Smooth muscle cell (in vitro differentiated cells): Measurements from ENCODE around the gene MCC. TPM values are rescaled to one million over a fixed set of nuclear protein-coding genes. Genes with fewer than 3 reads are reported as not detected.

ENCODE experiments used
- DNase-seq: peaks from one replicate; lab custom pipeline; 2025; ENCODE audit not compliant: unreplicated experiment; lab: John Stamatoyannopoulos, UW
- H2AFZ ChIP-seq: fragments of 200-600 bp; sonication (generic); 2 replicates; pipeline ENCODE4 v1.6.0; 2016; ENCODE audit warnings: antibody characterized with exemption, low read depth, mild to moderate bottlenecking
- H3F3A ChIP-seq: fragments of 200-600 bp; sonication (generic); 2 replicates; pipeline ENCODE4 v1.6.0; 2017; ENCODE audit warnings: antibody characterized with exemption, low read depth
- H3K27ac ChIP-seq: fragments of 200-600 bp; sonication (generic); 2 replicates; pipeline ENCODE4 v1.5.1; 2016; ENCODE audit warnings: low read depth, mild to moderate bottlenecking
- H3K27me3 ChIP-seq: fragments of 200-600 bp; sonication (generic); 2 replicates; pipeline ENCODE4 v1.6.1; 2016; ENCODE audit warnings: low read depth, mild to moderate bottlenecking
- H3K36me3 ChIP-seq: fragments of 200-600 bp; sonication (generic); 2 replicates; pipeline ENCODE4 v1.5.1; 2016; ENCODE audit warnings: low read depth
- H3K4me1 ChIP-seq: fragments of 200-600 bp; sonication (generic); 2 replicates; pipeline ENCODE4 v1.5.1; 2016; ENCODE audit warnings: low read depth
- H3K4me2 ChIP-seq: fragments of 200-600 bp; sonication (generic); 2 replicates; pipeline ENCODE4 v1.6.0; 2016; ENCODE audit warnings: mild to moderate bottlenecking
- H3K4me3 ChIP-seq: fragments of 200-600 bp; sonication (generic); 2 replicates; pipeline ENCODE4 v1.5.1; 2016; ENCODE audit warnings: mild to moderate bottlenecking
- H3K79me2 ChIP-seq: fragments of 200-600 bp; sonication (generic); 2 replicates; pipeline ENCODE4 v1.6.0; 2016; ENCODE audit warnings: low read depth, mild to moderate bottlenecking
- H3K9ac ChIP-seq: fragments of 200-600 bp; sonication (generic); 2 replicates; pipeline ENCODE4 v1.6.0; 2016; ENCODE audit warnings: low read depth
- H3K9me3 ChIP-seq: fragments of 200-600 bp; sonication (generic); replicated peaks from 2 replicates; pipeline ENCODE4 v1.5.1; 2016; ENCODE audit warnings: low read depth
- H4K20me1 ChIP-seq: fragments of 200-600 bp; sonication (generic); 2 replicates; pipeline ENCODE4 v1.6.0; 2016; ENCODE audit warnings: low read depth
- WGBS: methylation state at CpG from one replicate; pipeline ENCODE4 v1.1.7; 2016; ENCODE audit warnings: low lambda C conversion rate; 5-methylcytosine and 5-hydroxymethylcytosine counted together
- polyA plus RNA-seq: library from polyadenylated mRNA; unstranded; fragments of >200 nt; fragmentation: Nextera tagmentation; extraction: Ambion mirVana; gene quantifications from 2 replicates; pipeline ENCODE4 v1.2.1, GENCODE V29; 2016
- total RNA-seq: library from RNA; depleted of rRNA; stranded (reverse); fragments of >200 nt; gene quantifications from 2 replicates; pipeline ENCODE4 v1.2.3, GENCODE V29; 2014
- TF ChIP-seq, protein P1 (sequence below): fragments of 200-600 bp; sonication (generic); IDR thresholded peaks from 2 replicates; pipeline ENCODE4 v1.5.1; 2017; ENCODE audit warnings: borderline replicate concordance, mild to moderate bottlenecking, antibody characterized with exemption; ENCODE audit not compliant: insufficient read depth, poor library complexity, severe bottlenecking

Gene MCC
- total and polyA plus RNA-seq, 2 experiments from 2014 or later = 5.8 to 19.2 TPM

DNA sequence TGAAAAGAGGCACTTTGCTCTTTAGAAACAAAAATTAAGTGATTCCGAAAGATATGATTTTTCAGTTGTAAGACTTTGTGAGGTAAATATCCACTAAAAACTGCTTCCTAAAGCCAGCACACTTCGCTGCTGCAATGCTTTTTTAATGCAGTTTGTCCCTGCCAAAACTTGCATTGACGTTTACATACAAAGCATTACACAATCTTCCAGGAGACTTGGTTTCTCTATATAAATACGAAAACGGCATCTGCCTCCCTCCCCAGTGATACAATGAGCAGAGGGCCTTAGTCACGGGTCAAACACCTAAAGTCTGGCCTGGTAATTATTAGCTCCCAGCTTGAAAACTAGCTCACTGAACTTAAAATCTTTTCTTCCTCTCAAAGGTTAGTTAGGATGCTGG lies 224.2 kb downstream of the MCC start:
- Histone ChIP-seq H3K4me1 (peaks cover 22% of the 10 kb centered on the region), H2AFZ (no peak overlapping the region), H3K9me3 (no peaks in the 10 kb centered on the region), H3K79me2 (peaks cover 13% of the 10 kb centered on the region), H3K9ac (no peak overlapping the region), H3K4me3 (no peak overlapping the region), H3F3A (no peaks in the 10 kb centered on the region), H3K27me3 (no peaks in the 10 kb centered on the region), H3K36me3 (no peaks in the 10 kb centered on the region), H3K27ac (no peak overlapping the region), H4K20me1 (peaks cover 65% of the 10 kb centered on the region), H3K4me2 (no peak overlapping the region)
- WGBS = 76% methylated on average over 6 of the region's 6 CpGs
- DNase-seq = no peak
- TF ChIP-seq, protein P1, sequence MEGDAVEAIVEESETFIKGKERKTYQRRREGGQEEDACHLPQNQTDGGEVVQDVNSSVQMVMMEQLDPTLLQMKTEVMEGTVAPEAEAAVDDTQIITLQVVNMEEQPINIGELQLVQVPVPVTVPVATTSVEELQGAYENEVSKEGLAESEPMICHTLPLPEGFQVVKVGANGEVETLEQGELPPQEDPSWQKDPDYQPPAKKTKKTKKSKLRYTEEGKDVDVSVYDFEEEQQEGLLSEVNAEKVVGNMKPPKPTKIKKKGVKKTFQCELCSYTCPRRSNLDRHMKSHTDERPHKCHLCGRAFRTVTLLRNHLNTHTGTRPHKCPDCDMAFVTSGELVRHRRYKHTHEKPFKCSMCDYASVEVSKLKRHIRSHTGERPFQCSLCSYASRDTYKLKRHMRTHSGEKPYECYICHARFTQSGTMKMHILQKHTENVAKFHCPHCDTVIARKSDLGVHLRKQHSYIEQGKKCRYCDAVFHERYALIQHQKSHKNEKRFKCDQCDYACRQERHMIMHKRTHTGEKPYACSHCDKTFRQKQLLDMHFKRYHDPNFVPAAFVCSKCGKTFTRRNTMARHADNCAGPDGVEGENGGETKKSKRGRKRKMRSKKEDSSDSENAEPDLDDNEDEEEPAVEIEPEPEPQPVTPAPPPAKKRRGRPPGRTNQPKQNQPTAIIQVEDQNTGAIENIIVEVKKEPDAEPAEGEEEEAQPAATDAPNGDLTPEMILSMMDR = no peak

DNA sequence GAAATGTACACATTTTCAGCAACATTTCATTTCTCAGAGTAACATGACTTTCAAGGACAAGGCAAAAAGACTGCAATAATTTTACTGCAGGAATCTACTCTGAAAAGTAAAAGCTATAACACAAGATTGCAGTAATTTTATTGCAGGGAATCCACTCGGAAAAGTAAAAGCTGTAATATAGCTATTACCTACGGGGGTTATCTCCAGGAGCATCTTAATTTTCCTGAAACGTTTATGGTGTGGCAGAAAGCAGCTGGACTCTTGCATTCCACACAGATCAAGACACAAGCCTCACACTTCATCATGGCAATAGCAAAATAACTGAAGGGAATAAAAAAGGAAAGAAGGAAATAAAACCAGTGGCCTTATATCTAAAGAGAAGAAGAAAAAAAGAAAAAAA lies 224.7 kb downstream of the MCC start:
- Histone ChIP-seq H3K9ac (no peak overlapping the region), H3K79me2 (peaks cover 13% of the 10 kb centered on the region), H2AFZ (no peak overlapping the region), H3F3A (no peaks in the 10 kb centered on the region), H3K27me3 (no peaks in the 10 kb centered on the region), H3K27ac (no peak overlapping the region), H3K36me3 (no peaks in the 10 kb centered on the region), H3K4me1 (peaks cover 17% of the 10 kb centered on the region), H3K4me2 (no peak overlapping the region), H4K20me1 (peaks cover 68% of the 10 kb centered on the region), H3K9me3 (no peaks in the 10 kb centered on the region), H3K4me3 (no peak overlapping the region)
- TF ChIP-seq, protein P1 = no peak
- no peak for DNase-seq
- 42% methylated on average over 3 of the region's 3 CpGs for WGBS

DNA sequence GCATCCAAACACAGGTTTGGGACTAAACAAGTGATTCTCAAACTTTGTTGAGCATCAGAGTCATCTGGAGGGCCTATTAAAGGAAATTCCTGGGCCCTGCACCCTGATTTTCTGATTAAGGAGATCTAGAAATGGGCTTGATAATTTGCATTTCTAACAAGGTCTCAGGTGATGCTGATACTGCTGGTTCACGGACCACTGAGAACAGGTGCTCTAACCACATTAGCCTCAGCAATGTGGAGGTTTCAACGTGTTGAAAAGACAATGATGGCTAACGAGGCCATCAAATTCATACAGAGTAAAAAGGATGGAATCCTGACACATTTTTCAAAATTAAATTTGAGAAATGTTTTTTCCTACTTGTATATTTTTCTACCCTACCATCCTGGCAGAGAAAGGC lies 225.6 kb downstream of the MCC start:
- H3K4me1 ChIP-seq = peaks cover 16% of the 10 kb centered on the region
- no peaks in the 10 kb centered on the region for H3K9me3 ChIP-seq
- H4K20me1 ChIP-seq = peaks cover 64% of the 10 kb centered on the region
- H3K36me3 ChIP-seq = no peaks in the 10 kb centered on the region
- no peak overlapping the region for H3K4me2 ChIP-seq
- H3K27ac ChIP-seq = no peak overlapping the region
- no peaks in the 10 kb centered on the region for H3F3A ChIP-seq
- TF ChIP-seq, protein P1 = no peak
- no peak overlapping the region for H2AFZ ChIP-seq
- DNase-seq = no peak
- no peak overlapping the region for H3K4me3 ChIP-seq
- 95% methylated on average over 3 of the region's 3 CpGs for WGBS
- no peak overlapping the region for H3K9ac ChIP-seq
- H3K79me2 ChIP-seq = peaks cover 13% of the 10 kb centered on the region
- H3K27me3 ChIP-seq = no peaks in the 10 kb centered on the region

DNA sequence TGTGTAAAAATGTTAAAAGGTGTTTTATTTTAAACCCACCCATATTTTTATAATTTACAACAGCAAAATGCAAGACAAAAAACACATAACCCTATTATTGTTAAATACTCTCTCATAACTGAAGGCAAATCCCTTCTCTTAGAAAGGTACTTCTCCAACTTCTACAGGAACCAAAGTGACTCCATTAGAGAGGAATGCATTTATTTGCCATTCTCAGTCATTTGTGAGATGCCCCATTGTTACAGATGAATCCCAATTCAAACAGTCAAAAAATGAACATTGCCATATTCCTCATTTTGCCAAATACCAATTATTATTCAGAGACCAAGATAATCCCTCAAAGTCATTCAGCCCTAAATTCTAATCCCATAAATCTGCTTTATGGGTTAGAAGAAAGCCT lies 229.2 kb downstream of the MCC start:
- Histone ChIP-seq H3K4me2 (no peak overlapping the region), H3K36me3 (no peaks in the 10 kb centered on the region), H3F3A (no peaks in the 10 kb centered on the region), H3K27ac (no peak overlapping the region), H4K20me1 (peaks cover 78% of the 10 kb centered on the region), H3K4me1 (no peaks in the 10 kb centered on the region), H3K4me3 (no peak overlapping the region), H3K9me3 (no peaks in the 10 kb centered on the region), H3K9ac (no peak overlapping the region), H3K27me3 (no peaks in the 10 kb centered on the region), H2AFZ (no peak overlapping the region), H3K79me2 (peaks cover 10% of the 10 kb centered on the region)
- TF ChIP-seq, protein P1 = no peak
- no peak for DNase-seq
